Common myeloid progenitor, CD34-positive (primary cell): Measurements from ENCODE around the gene IGF2BP3.

Experiments used
- CTCF ChIA-PET: fragments of 350-600 bp; sonication (Branson Sonifier 250); formaldehyde crosslinking; loops from one replicate; lab custom pipeline; 2021; ENCODE audit warnings: antibody characterized with exemption; lab: Charles Lee
- POLR2A ChIA-PET: fragments of 350-600 bp; sonication (Branson Sonifier 250); formaldehyde crosslinking; loops from one replicate; lab custom pipeline; 2021; ENCODE audit warnings: antibody characterized with exemption; lab: Charles Lee
- DNase-seq, 3 donors: peaks; one replicate each; pipeline versions ENCODE4 v3.0.0 to v3.0.0-alpha.2; 2013
- H3K27ac ChIP-seq, 2 experiments: 1 replicate in 1 of 2; 2 replicates in 1 of 2; pipeline ENCODE4 v1.7.0; 2013; ENCODE audit warnings: inconsistent platforms in 2 of 2, low read length in 2 of 2, mild to moderate bottlenecking in 2 of 2, low read depth in 1 of 2, moderate library complexity in 1 of 2; ENCODE audit not compliant: severe bottlenecking in 2 of 2, insufficient read depth in 1 of 2, poor library complexity in 1 of 2
- H3K27me3 ChIP-seq, 5 experiments: replicated peaks in 2 of 5; 1 replicate in 3 of 5; 2 replicates in 2 of 5; pipeline versions ENCODE4 v1.6.1 to v1.7.0; 2013; ENCODE audit warnings: low read length in 4 of 5, mild to moderate bottlenecking in 2 of 5, moderate library complexity in 2 of 5, inconsistent platforms in 1 of 5; ENCODE audit not compliant: insufficient read depth in 5 of 5, control insufficient read depth in 4 of 5
- H3K36me3 ChIP-seq, 4 experiments: 1 replicate in 2 of 4; 2 replicates in 2 of 4; pipeline versions ENCODE4 v1.6.1 to v1.7.0; 2013; ENCODE audit warnings: low read length in 3 of 4, control low read depth in 1 of 4, mild to moderate bottlenecking in 1 of 4; ENCODE audit not compliant: control insufficient read depth in 4 of 4, insufficient read depth in 4 of 4
- H3K4me1 ChIP-seq, 4 experiments: 1 replicate in 3 of 4; 2 replicates in 1 of 4; pipeline versions ENCODE4 v1.6.1 to v1.7.1; 2013; ENCODE audit warnings: low read length in 3 of 4, mild to moderate bottlenecking in 3 of 4, control low read depth in 1 of 4, inconsistent platforms in 1 of 4, moderate library complexity in 1 of 4; ENCODE audit not compliant: control insufficient read depth in 4 of 4, insufficient read depth in 4 of 4; ENCODE audit errors: control extremely low read depth in 1 of 4
- H3K4me3 ChIP-seq, 7 experiments: 1 replicate in 4 of 7; 2 replicates in 3 of 7; pipeline versions ENCODE4 v1.5.1 to v1.7.0; 2013; ENCODE audit warnings: mild to moderate bottlenecking in 7 of 7, low read length in 6 of 7, moderate library complexity in 6 of 7, inconsistent platforms in 2 of 7, low read depth in 2 of 7, control low read depth in 1 of 7; ENCODE audit not compliant: insufficient read depth in 4 of 7, control insufficient read depth in 1 of 7; ENCODE audit errors: extremely low read depth in 1 of 7
- H3K9me3 ChIP-seq, 5 experiments: 1 replicate in 4 of 5; 2 replicates in 1 of 5; pipeline versions ENCODE4 v1.6.1 to v1.7.1; 2013; ENCODE audit warnings: low read length in 4 of 5, mild to moderate bottlenecking in 2 of 5, inconsistent platforms in 1 of 5, low read depth in 1 of 5, moderate library complexity in 1 of 5; ENCODE audit not compliant: control insufficient read depth in 4 of 5, insufficient read depth in 2 of 5; ENCODE audit errors: control extremely low read depth in 1 of 5
- WGBS: methylation state at CpG from one replicate; pipeline ENCODE4 v1.1.5; 2013; ENCODE audit not compliant: insufficient coverage; 5-methylcytosine and 5-hydroxymethylcytosine counted together

Gene IGF2BP3

GRCh38 chr7:23450518-23450917 lies 19.8 kb downstream of the IGF2BP3 start:
- POLR2A ChIA-PET, result interaction anchor here (1.2 kb wide), 1 partner anchor 8 kb away, joined by 3 read pairs; no protein-coding TSS in a partner anchor
- Histone ChIP-seq H3K36me3 (peaks cover 0 to 12% (median 0%) of the 10 kb centered on the region in 4 experiments), H3K4me1 (peaks cover 0 to 21% (median 2%) of the 10 kb centered on the region in 4 experiments), H3K27me3 (peaks cover 0 to 10% (median 0%) of the 10 kb centered on the region in 5 experiments), H3K9me3 (no peaks in the 10 kb centered on the region), H3K27ac (no peak overlapping the region), H3K4me3 (no peak overlapping the region)
- CTCF ChIA-PET, result interaction anchor here (0.7 to 1.6 kb wide), 2 partner anchors 18 to 21 kb away, joined by 3 read pairs; no protein-coding TSS in a partner anchor
- no peak for DNase-seq
- WGBS, result 77% methylated on average over 6 of the region's 6 CpGs

GRCh38 chr7:23449941-23450340 lies 20.4 kb downstream of the IGF2BP3 start:
- POLR2A ChIA-PET, result interaction anchor here (1.2 kb wide), 1 partner anchor 9 kb away, joined by 3 read pairs; no protein-coding TSS in a partner anchor

GRCh38 chr7:23445326-23445725 lies 25.0 kb downstream of the IGF2BP3 start:
- DNase-seq, result no peak
- no peak overlapping the region for H3K4me3 ChIP-seq
- no peak overlapping the region for H3K27ac ChIP-seq
- ChIA-PET CTCF (interaction anchor here (0.7 to 2.1 kb wide), 4 partner anchors 11 to 171 kb away, joined by 3 to 8 read pairs (median 4); no protein-coding TSS in a partner anchor), POLR2A (no interaction called here)
- H3K36me3 ChIP-seq, result peaks cover 0 to 8% (median 0%) of the 10 kb centered on the region in 4 experiments
- no peaks in the 10 kb centered on the region for H3K9me3 ChIP-seq
- 100% methylated on average over 1 of the region's 5 CpGs for WGBS
- H3K4me1 ChIP-seq, result peaks cover 0 to 33% (median 2%) of the 10 kb centered on the region in 4 experiments
- H3K27me3 ChIP-seq, result no peaks in the 10 kb centered on the region

More at GRCh38 chr7:23449941-23450340, 20.4 kb downstream of the IGF2BP3 start:
- Histone ChIP-seq H3K4me3 (no peak overlapping the region), H3K27me3 (peaks cover 0 to 5% (median 0%) of the 10 kb centered on the region in 5 experiments), H3K27ac (no peak overlapping the region), H3K9me3 (no peaks in the 10 kb centered on the region), H3K36me3 (peaks cover 0 to 9% (median 0%) of the 10 kb centered on the region in 4 experiments), H3K4me1 (peaks cover 0 to 24% (median 2%) of the 10 kb centered on the region in 4 experiments)
- 89% methylated on average over 2 of the region's 3 CpGs for WGBS
- CTCF ChIA-PET, result interaction anchor here (0.7 to 1.6 kb wide), 2 partner anchors 18 to 20 kb away, joined by 3 read pairs; no protein-coding TSS in a partner anchor
- DNase-seq, result no peak

GRCh38 chr7:23443974-23444373 lies 26.3 kb downstream of the IGF2BP3 start:
- CTCF ChIA-PET, result no interaction called here

GRCh38 chr7:23438171-23438570 lies 32.1 kb downstream of the IGF2BP3 start:
- no peaks in the 10 kb centered on the region for H3K9me3 ChIP-seq
- CTCF ChIA-PET, result no interaction called here
- no peak for DNase-seq
- WGBS, result 95% methylated on average over 4 of the region's 4 CpGs
- peaks cover 0 to 3% (median 0%) of the 10 kb centered on the region in 4 experiments for H3K4me1 ChIP-seq
- H3K27me3 ChIP-seq, result no peaks in the 10 kb centered on the region
- POLR2A ChIA-PET, result no interaction called here
- no peak overlapping the region for H3K4me3 ChIP-seq
- H3K27ac ChIP-seq, result no peak overlapping the region
- H3K36me3 ChIP-seq, result peaks cover 0 to 3% (median 0%) of the 10 kb centered on the region in 4 experiments

More at GRCh38 chr7:23443974-23444373, 26.3 kb downstream of the IGF2BP3 start:
- no peak overlapping the region for H3K27ac ChIP-seq
- H3K27me3 ChIP-seq, result no peaks in the 10 kb centered on the region
- H3K4me3 ChIP-seq, result no peak overlapping the region
- POLR2A ChIA-PET, result no interaction called here
- H3K4me1 ChIP-seq, result peaks cover 0 to 24% (median 0%) of the 10 kb centered on the region in 4 experiments
- WGBS, result no CpG with 5 or more reads among the region's 1 CpG
- H3K9me3 ChIP-seq, result no peaks in the 10 kb centered on the region
- DNase-seq, result peak in 1 of 3 donors; percentile 44
- H3K36me3 ChIP-seq, result peaks cover 0 to 11% (median 0%) of the 10 kb centered on the region in 4 experiments

GRCh38 chr7:23434147-23434917 lies 36.0 kb downstream of the IGF2BP3 start:
- Histone ChIP-seq H3K4me1 (peaks cover 0 to 29% (median 5%) of the 10 kb centered on the region in 4 experiments), H3K9me3 (no peaks in the 10 kb centered on the region), H3K36me3 (peaks cover 0 to 2% (median 0%) of the 10 kb centered on the region in 4 experiments), H3K4me3 (no peak overlapping the region), H3K27ac (no peak overlapping the region), H3K27me3 (peaks cover 0 to 7% (median 3%) of the 10 kb centered on the region in 5 experiments)
- no peak for DNase-seq
- 100% methylated on average over 2 of the region's 5 CpGs for WGBS
- CTCF ChIA-PET, result interaction anchor here (0.8 to 1.2 kb wide), 3 partner anchors 23 to 161 kb away, joined by 3 to 4 read pairs (median 4); no protein-coding TSS in a partner anchor
- POLR2A ChIA-PET, result no interaction called here
